GM21737 (cell line): Measurements from ENCODE around the gene MTHFD1L.
A peak's percentile ranks its signal among the peaks of the same experiment; 100 is the strongest.
"Not testable (repeated sequence)": the region's sequence is repeated elsewhere in the genome, so short reads cannot be mapped to it uniquely, and the experiment has no call there.

Source experiments
- ATAC-seq: cut with Tn5 transposase; IDR thresholded peaks from one replicate; pipeline ENCODE4 v1.9.1; 2021; ENCODE audit warnings: mild to moderate bottlenecking, moderate library complexity; ENCODE audit not compliant: unreplicated experiment

The MTHFD1L gene

DNA sequence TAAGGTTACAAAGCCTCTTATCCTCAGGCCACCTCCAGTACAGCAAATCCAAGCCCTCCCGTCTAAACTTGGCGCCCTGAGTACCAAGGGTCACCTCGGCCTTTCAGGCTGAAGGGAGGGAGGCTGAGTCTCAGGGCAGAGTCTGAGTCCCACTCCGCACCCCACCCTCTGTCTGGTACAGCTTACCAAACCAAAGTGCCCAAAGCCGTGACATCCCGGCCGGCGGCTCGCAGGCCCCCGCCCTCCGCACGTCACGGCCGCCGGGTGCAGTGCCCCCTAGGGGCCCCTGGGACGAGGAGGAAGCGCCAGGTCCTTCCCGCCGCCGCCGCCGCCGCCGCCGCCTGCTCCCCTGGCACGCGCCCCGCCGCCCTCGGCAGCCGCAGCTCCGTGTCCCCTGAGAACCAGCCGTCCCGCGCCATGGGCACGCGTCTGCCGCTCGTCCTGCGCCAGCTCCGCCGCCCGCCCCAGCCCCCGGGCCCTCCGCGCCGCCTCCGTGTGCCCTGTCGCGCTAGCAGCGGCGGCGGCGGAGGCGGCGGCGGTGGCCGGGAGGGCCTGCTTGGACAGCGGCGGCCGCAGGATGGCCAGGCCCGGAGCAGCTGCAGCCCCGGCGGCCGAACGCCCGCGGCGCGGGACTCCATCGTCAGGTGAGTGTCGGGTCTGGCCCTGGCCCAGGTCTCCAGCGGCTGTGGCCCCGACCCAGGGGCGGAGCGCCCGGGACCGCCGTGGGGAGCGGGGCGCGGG, at the start of gene MTHFD1L:
Gene MTHFD1L (plus strand): TSS at position 297 of the 741 bp plus-strand sequence. CDS start 121 bp downstream, at position 418.
- peak; percentile 72 for ATAC-seq

DNA sequence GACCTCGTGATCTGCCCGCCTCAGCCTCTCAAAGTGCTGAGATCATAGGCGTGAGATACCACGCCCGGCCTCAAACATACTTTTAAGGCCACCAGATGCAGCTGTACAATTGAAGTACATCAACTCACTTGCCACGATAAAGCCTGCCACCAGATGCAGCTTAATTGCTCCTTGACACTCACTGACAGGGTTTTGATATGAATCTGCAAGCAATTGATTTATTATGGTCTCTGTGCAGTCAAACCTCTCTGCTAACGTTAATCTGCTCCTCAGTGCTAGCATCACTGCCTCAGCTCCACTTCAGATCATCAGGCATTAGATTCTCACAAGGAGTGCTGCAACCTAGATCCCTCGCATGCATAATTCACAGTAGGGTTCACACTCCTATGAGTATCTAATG, 48.9 kb upstream of the MTHFD1L start:
- ATAC-seq, result not testable (repeated sequence)

DNA sequence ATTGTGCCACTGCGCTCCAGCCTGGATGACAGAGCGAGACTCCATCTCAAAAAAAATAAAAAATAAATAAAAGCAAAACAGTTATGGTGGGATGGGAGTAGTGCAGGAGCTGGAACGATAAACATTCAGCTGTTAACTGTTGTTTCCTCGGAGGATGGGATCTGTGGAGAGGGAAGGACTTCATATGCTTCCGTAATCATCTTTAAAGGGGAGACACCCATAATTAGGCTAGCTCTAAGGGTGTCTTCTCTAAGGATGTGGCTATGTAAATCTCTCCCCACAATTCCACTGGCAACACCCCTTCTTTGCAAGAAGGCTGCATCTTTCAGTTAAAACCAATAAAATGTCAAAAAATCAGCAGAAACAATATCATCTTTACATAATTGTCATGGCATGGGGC, 42.6 kb upstream of the MTHFD1L start:
- no peak for ATAC-seq

DNA sequence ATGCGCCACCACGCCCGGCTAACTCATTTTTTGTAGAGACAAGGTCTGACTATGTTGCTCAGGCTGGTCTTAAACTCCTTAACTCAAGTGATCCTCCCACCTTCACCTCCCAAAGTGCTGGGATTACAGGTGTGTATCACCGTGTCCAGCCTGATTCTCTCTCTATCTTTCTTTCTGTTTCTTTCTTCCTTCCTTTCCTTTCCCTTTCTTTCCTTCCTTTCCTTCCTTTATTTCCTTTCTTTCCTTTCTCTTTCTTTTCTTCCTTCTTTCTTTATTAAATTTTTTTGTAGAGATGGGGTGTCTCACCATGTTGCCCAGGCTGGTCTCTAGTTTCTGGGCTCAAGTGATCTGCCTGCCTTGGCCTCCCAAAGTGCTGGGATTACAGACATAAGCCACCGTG, 38.7 kb upstream of the MTHFD1L start:
- no peak for ATAC-seq

DNA sequence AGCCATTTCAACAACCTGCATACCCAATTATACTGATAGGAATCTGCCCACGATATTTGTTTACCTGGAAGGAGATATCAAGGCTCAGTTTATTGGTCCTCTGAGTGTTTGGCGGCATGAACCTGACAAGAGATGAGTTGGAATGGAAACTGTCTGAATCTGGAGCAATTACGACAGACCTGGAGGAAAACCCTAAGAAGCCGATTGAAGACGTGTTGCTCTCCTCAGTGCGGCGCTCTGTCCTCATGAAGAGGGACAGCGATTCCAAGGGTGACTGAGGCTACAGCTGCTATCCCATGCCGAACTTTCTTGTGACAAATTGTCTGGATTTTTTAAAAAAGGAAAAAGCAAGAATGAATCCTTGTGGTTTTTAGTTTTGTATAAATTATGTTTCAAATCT, 37.4 kb upstream of the MTHFD1L start:
- ATAC-seq, result not testable (repeated sequence)

DNA sequence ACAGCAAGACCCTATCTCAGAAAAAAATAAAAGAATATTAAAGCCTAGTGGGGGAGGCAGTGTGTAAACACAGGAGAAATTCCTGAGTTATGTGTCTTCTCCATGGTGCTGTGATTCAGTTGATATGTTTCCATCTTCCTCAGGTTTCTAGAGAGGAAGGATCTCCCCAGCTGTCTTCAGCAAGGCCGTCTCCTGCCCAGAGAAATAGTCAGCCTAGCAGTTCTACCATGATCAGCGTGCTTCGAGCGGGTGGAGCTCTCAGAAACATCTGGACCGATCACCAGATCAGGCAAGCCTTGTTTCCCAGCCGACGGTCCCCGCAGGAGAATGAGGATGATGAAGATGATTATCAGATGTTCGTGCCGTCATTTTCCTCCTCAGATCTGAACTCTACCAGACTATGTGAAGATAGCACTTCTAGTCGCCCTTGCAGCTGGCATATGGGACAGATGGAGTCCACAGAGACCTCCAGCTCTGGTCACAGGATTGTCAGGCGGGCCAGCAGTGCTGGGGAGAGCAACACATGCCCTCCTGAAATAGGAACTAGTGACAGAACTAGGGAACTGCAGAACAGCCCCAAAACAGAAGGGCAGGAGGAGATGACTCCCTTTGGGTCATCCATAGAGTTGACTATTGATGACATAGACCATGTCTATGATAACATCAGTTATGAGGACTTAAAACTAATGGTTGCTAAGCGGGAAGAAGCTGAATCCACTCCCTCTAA, 34.9 kb upstream of the MTHFD1L start:
- ATAC-seq, result no peak

DNA sequence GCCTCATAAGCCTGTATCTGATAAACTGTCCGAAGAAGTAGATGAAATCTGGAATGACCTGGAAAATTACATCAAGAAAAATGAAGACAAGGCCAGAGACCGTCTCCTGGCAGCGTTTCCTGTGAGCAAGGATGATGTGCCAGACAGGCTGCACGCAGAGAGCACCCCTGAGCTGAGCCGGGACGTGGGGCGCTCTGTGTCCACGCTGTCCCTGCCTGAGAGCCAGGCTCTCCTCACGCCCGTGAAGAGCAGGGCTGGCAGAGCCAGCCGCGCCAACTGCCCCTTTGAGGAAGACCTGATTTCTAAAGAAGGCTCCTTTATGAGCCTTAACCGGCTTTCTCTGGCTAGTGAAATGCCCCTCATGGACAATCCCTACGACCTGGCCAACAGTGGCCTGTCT, 33.9 kb upstream of the MTHFD1L start:
- ATAC-seq, result no peak

DNA sequence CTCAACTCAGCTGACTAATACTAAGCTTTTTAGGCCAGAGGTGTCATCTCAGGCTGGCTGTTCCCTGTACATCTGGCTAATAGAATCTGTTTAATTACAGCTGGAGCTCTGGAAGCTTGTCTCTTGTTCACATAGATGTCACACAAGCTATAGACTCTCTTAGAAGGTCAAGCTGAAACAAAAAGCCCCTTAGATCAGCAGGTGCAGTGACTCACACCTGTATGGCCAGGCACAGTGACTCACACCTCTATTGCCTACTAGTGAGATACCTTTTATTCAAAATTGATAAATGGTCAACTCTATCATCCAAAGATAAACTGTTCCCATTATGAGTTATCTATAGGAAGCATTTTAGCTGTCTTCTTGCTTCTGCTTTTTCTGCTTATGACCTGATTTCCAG, 29.9 kb upstream of the MTHFD1L start:
- ATAC-seq, result no peak

DNA sequence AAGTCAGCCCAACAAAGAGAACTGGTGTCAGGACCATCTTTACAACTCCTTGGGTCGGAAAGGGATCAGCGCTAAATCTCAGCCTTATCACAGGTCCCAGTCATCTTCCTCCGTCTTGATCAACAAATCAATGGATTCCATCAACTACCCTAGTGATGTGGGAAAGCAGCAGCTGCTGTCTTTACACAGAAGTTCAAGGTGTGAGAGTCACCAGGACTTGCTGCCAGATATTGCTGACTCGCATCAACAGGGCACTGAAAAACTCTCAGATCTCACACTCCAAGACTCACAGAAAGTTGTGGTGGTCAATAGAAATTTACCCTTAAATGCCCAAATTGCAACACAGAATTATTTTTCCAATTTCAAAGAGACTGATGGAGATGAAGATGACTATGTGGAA, 25.3 kb upstream of the MTHFD1L start:
- no peak for ATAC-seq

DNA sequence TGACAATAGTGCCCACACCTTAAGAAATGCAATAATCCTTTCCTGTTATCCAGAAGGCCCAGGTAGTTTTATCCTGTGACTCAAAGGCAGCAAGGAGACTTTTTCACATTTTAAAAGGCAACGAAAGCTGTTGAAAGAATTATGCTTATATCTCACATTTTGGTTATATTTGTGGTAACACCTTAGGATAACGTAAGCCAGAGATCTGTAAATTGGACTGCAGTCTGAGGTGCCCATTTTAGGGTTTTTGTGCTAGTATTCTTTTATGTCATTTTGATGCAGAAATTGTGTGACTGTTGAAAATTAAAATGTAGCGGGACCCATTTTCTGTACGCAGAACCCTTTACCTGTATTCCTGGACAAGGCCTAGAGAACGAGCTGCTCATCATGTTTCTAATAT, 24.3 kb upstream of the MTHFD1L start:
- ATAC-seq, result no peak

DNA sequence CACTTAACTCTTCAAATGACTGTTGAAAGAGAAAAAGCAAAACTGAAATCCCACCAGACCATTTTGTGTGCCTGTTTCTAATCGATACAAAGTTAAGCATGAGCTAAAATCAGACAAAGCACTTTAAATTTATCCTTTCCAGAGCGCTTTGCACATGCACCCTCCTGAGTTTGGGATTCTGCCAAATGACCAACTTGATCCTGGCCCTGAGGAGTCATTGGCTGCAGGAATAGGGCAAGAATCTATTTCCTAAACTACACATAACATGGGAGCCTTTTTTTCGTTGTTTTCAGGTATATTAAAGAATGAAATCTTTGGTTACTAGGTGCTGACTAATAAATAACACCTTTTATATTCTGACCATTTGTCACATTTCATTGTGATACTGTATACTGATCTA, 23.8 kb upstream of the MTHFD1L start:
- no peak for ATAC-seq

DNA sequence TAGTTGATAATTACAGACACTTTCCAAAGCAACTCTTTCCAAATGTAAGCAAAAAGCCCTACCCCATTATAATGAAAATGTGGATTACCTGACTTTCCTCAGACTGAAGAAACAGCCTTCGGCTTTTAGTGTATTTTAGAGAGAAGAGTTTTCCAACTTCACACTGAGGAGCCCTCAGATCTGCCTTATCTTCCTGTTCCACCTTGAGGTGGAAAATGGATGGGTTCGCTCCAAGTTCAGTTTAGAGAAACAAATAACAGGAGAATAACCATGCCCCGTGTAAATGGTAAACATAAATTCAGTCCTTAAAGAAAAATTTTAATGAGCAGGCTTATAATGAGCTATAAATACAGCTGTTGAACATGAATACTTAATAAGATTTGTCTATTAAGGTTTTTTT, 21.1 kb upstream of the MTHFD1L start:
- ATAC-seq, result no peak

DNA sequence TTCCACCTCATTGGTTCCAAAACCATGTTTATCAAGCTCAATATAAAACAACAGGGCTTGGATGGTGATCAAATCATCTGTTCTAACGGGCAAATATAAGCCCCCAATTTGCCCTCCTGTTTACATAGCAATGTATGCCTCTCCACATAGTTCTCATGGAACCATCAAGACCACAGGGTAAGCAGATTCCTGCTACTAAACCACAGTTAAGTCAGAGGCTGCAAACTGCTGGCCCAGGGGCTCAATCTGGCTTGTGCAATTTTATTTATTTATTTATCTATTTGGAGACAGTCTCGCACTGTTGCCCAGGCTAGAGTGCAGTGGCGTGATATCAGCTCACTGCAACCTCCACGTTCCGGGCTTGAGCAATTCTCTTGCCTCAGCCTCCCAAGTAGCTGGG, 18.9 kb upstream of the MTHFD1L start:
- ATAC-seq, result no peak

DNA sequence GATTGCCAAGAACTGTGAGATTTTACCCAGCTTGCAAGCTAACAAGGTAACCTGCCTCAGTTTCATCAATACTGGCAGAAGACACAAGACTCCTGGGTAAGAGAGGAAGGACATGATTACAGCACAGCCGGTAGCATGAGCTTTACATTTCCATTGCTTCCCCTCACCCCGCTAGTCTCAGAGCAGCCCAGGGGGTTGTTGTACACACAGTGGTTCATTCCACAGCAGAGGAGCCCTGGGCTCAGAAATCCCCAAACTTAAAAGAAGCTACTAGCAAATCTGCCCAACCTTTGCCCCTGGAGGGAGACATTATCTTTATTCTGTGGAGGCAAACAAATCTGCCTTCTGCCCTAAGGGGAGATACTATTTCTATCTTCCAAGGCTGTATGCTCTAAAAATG, 17.1 kb upstream of the MTHFD1L start:
- ATAC-seq, result no peak

DNA sequence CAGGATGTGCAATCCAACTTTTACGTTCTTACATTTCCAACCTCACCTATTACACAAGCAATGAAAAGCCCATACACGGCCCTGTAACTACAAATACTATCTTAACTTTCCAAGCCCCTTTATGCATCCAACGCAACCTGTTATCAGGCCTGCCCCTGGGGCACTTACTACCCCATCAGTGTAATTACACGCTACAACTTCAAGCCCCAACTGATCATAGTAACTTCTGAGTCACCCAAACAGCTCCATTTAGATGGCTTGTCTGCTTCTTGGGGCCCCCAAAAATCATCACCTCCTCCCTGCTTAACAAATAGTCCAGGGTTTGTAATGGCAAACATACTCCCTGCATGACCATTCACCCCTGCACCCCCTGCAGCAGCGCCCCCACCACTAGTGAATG, 11.1 kb upstream of the MTHFD1L start:
- ATAC-seq, result not testable (repeated sequence)

DNA sequence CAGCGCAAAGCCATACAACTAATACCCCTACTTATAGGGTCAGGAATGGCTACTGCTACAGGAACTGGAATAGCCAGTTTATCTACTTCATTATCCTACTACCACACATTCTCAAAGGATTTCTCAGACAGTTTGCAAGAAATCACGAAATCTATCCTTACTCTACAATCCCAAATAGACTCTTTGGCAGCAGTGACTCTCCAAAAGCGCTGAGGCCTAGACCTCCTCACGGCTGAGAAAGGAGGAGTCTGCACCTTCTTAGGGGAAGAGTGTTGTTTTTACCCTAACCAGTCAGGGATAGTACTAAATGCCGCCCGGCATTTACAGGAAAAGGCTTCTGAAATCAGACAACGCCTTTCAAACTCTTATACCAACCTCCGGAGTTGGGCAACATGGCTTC, 10.3 kb upstream of the MTHFD1L start:
- not testable (repeated sequence) for ATAC-seq

DNA sequence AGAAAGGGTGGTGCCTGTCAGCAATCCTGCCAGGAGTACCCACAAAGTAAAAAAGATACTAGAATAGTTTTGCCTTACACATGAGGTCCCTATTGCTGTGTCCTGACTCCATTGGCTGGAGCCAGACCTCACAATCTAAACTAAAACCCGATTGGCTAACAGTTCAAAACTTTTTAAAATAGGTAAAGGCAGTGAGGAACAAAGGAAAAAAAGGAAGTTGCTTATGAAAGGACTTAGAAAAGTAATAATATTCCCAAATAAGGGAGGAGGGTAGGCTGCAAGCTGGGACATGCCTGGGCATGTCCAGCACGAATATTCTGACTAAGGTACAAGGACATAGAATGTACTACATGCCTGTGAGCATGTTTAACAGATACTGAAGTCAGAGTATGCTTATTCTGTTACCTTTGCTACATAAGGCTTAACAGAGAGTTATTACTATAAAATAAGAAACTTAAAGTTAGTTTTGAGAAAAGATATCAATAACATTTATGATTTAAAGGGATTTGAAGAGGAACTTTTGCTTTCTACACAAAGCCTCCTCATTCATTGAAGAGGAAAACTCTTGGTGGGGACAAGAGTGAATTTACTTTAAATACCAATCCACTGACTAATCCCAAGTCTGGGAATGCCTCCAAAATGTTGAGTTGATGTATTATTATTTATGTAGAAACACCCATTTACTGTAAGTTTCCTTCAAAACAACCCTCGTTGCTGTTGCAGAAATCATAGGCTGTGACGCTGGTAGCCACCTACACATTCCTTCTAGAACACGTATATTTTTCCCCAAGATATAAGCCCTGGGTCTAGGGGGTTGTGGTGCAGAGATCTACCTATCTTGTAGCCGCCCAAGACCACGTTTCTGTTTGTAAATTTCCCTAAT, 8.2 kb upstream of the MTHFD1L start:
- no peak for ATAC-seq

DNA sequence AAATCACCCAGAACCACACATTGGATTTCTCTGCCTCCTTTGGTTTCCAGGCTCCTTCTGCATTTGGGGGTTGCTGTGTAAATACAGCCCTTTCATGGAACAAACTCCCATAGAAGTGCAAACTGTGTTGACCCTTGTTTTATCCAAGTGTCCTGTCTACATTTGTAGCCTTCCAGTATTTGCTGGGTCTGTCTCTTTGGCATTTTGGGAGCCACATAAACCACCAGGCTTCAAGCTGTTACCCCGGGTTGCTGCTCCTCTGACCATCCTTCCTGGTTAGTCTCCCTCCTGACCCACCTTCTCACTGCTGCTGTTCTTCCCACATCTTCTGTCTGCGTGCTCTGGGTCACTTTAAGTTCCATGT, 7.6 kb upstream of the MTHFD1L start:
- no peak for ATAC-seq

DNA sequence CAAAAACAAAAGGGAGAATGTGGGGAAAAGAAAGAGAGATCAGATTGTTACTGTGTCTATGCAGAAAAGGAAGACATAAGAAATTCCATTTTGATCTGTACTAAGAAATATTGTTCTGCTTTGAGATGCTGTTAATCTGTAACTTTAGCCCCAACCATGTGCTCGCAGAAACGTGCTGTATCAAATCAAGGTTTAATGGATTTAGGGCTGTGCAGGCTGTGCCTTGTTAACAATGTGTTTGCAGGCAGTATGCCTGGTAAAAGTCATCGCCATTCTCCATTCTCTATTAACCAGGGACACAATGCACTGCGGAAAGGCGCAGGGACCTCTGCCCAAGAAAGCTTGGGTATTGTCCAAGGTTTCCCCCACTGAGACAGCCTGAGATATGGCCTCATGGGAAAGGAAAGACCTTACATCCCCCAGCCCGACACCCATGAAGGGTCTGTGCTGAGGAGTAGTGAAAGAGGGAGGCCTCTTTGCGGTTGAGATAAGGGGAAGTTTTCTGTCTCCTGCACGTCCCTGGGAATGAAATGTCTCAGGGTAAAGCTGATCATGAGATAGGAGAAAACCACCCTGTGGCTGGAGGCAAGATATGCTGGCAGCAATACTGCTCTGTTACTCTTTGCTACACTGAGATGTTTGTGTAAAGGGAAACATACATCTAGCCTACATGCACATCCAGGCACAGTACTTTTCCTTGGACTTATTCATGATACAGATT, 3.9 kb upstream of the MTHFD1L start:
- not testable (repeated sequence) for ATAC-seq

DNA sequence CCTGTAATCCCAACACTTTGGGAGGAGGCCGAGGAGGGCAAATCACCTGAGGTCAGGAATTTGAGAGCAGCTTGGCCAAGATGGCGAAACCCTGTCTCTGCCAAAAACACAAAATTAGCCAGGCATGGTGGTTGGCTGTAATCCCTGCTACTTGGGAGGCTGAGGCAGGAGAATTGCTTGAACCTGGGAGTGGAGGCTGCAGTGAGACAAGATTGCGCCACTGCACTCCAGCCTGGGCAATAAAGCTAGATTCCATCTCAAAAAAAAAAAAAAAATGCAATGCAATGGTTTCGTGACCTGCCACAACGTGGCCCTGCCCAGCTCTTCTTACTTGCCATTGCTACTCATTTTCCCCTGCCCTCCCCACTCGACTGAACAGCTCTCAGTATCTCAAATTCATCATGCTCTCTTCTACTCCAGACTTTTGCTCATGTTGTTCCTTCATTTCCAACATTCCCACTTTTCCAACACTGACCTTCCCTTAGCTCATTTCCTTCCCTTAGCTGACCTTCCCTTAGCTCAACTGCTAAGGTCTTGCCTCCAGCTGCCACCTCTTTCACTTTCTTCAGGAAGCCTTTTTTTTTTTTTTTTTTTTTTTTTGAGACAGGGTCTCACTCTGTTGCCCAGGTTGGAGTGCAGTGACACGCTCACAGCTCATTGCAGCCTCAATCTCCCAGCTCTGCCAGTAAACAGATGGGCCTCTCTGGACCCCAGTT, 2.1 kb upstream of the MTHFD1L start:
- ATAC-seq, result no peak
